Neural cell (in vitro differentiated cells): ENCODE measurements around the gene OR1K1.

Experiments
- CTCF ChIP-seq: fragments of 450-650 bp; IDR thresholded peaks from 2 replicates; pipeline ENCODE4 v1.5.1; 2014; ENCODE audit warnings: antibody characterized with exemption, mild to moderate bottlenecking, moderate library complexity; ENCODE audit not compliant: poor library complexity, severe bottlenecking
- EZH2 ChIP-seq: fragments of 200-600, 300-800 bp; shearing (Covaris generic), sonication (generic); IDR thresholded peaks from 2 replicates; pipeline ENCODE4 v1.6.1; 2014; ENCODE audit warnings: antibody characterized with exemption, low read length, borderline replicate concordance, mild to moderate bottlenecking; ENCODE audit not compliant: insufficient read depth, poor library complexity, severe bottlenecking
- MXI1 ChIP-seq: fragments of 450-650 bp; conservative IDR thresholded peaks from 2 replicates; pipeline ENCODE4 v1.6.1; 2014; ENCODE audit warnings: antibody characterized with exemption, mild to moderate bottlenecking; ENCODE audit not compliant: poor library complexity, severe bottlenecking
- POLR2AphosphoS5 ChIP-seq: IDR thresholded peaks from 2 replicates; pipeline ENCODE4 v1.6.1; 2012
- RAD21 ChIP-seq: fragments of 450-650 bp; conservative IDR thresholded peaks from 2 replicates; pipeline ENCODE4 v1.6.1; 2014; ENCODE audit warnings: antibody characterized with exemption, mild to moderate bottlenecking, moderate library complexity
- SMC3 ChIP-seq: fragments of 450-650 bp; conservative IDR thresholded peaks from 2 replicates; pipeline ENCODE4 v1.6.1; 2014; ENCODE audit warnings: antibody characterized with exemption, mild to moderate bottlenecking, moderate library complexity; ENCODE audit not compliant: poor library complexity
- TAF1 ChIP-seq: IDR thresholded peaks from 2 replicates; pipeline ENCODE4 v1.6.1; 2012; ENCODE audit warnings: low read depth

- no peak for TF ChIP-seq CTCF
- TF ChIP-seq SMC3, result no peak
- no peak for TF ChIP-seq MXI1
- TF ChIP-seq POLR2AphosphoS5, result no peak
- TF ChIP-seq RAD21, result no peak
- TF ChIP-seq EZH2, result no peak
- no peak for TF ChIP-seq TAF1
Measured at GRCh38 chr9:122844137-122844536, 44.2 kb downstream of the OR1K1 start.
